ENCODE data around the gene HECW1. TPM values are rescaled to one million over a fixed set of nuclear protein-coding genes. Genes with fewer than 3 reads are reported as not detected.

HECW1 gene
- total RNA-seq, 3 donors from 2014 or later (not counting 1 experiment from before 2014, with no cell fraction given) = not detected

DNA sequence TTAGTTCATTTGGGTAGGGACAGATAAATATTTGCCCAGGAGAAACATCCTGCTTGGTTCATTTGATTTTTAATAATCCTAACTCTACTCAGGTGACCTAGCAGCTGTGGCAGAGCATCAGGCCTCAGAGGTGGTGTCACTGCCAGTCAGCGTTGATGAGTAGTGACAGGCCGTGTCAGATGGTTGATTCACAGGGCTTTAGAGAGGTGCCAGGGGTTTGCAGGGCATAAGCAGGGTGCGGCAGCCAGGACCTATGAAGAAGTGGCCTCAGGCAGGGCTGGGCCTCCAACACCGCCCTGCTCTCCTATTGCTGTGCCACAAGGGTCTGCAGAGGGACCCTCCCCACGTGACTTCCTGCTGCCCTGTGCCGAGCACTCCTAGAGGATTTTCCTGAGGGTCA is 128.1 kb downstream of the HECW1 start:
- TF ChIP-seq, protein P1, sequence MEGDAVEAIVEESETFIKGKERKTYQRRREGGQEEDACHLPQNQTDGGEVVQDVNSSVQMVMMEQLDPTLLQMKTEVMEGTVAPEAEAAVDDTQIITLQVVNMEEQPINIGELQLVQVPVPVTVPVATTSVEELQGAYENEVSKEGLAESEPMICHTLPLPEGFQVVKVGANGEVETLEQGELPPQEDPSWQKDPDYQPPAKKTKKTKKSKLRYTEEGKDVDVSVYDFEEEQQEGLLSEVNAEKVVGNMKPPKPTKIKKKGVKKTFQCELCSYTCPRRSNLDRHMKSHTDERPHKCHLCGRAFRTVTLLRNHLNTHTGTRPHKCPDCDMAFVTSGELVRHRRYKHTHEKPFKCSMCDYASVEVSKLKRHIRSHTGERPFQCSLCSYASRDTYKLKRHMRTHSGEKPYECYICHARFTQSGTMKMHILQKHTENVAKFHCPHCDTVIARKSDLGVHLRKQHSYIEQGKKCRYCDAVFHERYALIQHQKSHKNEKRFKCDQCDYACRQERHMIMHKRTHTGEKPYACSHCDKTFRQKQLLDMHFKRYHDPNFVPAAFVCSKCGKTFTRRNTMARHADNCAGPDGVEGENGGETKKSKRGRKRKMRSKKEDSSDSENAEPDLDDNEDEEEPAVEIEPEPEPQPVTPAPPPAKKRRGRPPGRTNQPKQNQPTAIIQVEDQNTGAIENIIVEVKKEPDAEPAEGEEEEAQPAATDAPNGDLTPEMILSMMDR (IDR thresholded peaks at IDR 0.05) = no peak
- WGBS (ENCODE audit: insufficient coverage) = 88% methylated on average over 6 of the region's 6 CpGs

DNA sequence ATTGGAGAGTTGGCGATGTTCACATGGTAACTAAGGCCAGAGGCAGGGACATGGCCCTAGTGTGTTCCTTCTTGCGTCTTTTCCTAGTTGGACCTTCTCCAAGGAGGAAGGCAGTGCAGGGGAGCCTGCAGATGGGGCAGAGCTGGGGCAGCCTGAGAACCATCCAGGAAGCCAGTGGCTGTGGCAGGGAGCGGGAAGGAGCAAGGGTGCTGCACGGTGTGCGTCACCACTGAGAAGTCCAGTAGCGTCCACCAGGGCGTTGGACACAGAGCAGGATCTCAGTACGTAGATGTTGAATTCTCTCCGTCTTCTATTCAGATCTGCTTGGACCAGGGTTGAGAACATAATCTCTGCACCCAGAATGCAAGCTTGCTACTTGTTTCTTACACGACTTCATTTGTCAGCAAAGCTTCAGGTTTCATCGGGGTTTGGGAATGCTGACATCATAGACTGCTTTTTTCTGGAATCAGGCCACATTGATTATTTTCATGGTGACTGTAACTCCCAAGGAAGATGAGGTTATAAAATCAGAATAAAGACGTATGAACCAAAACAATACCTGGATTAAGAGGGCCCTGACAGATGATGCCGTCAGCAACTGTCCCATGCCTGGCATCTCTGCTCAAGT is 130.3 kb downstream of the HECW1 start:
- Histone ChIP-seq H3K36me3 (ENCODE audit: control insufficient read depth, insufficient read depth, low read length) (no peaks in the 10 kb centered on the region), H3K9me3 (ENCODE audit: control insufficient read depth, insufficient read depth, low read length) (no peaks in the 10 kb centered on the region), H3K27me3 (ENCODE audit: control insufficient read depth, insufficient read depth, low read length) (no peaks in the 10 kb centered on the region), H3K27ac (ENCODE audit: low read length) (no peak overlapping the region), H3K4me1 (ENCODE audit: control insufficient read depth, insufficient read depth, low read length) (no peaks in the 10 kb centered on the region), H3K4me3 (ENCODE audit: low read length) (no peak overlapping the region)
- H3K27me3 Mint-ChIP-seq (ENCODE audit: low read depth in 2 of 2) = peaks cover 10 to 16% of the 10 kb centered on the region in 2 donors
- DNase-seq (no peak), ATAC-seq (no peak)
- intact Hi-C loops (cut with micrococcal nuclease) = no loop called here
- no peaks in the 10 kb centered on the region for H3K9me3 Mint-ChIP-seq
- no peaks in the 10 kb centered on the region for H3K36me3 Mint-ChIP-seq
- no peak overlapping the region for H3K27ac Mint-ChIP-seq
- TF ChIP-seq, protein P1 (IDR thresholded peaks at IDR 0.05) = no peak
- H3K4me3 Mint-ChIP-seq = no peak overlapping the region
- no peaks in the 10 kb centered on the region for H3K4me1 Mint-ChIP-seq
- 91% methylated on average over 13 of the region's 13 CpGs for WGBS (ENCODE audit: insufficient coverage)

More for the DNA sequence above, 128.1 kb downstream of the HECW1 start:
- H3K4me1 Mint-ChIP-seq = no peaks in the 10 kb centered on the region
- H3K27me3 ChIP-seq (ENCODE audit: control insufficient read depth, insufficient read depth, low read length) = no peaks in the 10 kb centered on the region
- H3K9me3 Mint-ChIP-seq = no peaks in the 10 kb centered on the region
- no peaks in the 10 kb centered on the region for H3K36me3 Mint-ChIP-seq
- intact Hi-C loops (cut with micrococcal nuclease) = no loop called here
- no peak overlapping the region for H3K4me3 Mint-ChIP-seq
- DNase-seq (no peak), ATAC-seq (no peak)
- H3K9me3 ChIP-seq (ENCODE audit: control insufficient read depth, insufficient read depth, low read length) = no peaks in the 10 kb centered on the region
- H3K27me3 Mint-ChIP-seq (ENCODE audit: low read depth in 2 of 2) = peaks cover 6 to 7% of the 10 kb centered on the region in 2 donors
- no peaks in the 10 kb centered on the region for H3K36me3 ChIP-seq (ENCODE audit: control insufficient read depth, insufficient read depth, low read length)
- no peak overlapping the region for H3K4me3 ChIP-seq (ENCODE audit: low read length)
- no peak overlapping the region for H3K27ac ChIP-seq (ENCODE audit: low read length)
- no peak overlapping the region for H3K27ac Mint-ChIP-seq
- H3K4me1 ChIP-seq (ENCODE audit: control insufficient read depth, insufficient read depth, low read length) = no peaks in the 10 kb centered on the region

DNA sequence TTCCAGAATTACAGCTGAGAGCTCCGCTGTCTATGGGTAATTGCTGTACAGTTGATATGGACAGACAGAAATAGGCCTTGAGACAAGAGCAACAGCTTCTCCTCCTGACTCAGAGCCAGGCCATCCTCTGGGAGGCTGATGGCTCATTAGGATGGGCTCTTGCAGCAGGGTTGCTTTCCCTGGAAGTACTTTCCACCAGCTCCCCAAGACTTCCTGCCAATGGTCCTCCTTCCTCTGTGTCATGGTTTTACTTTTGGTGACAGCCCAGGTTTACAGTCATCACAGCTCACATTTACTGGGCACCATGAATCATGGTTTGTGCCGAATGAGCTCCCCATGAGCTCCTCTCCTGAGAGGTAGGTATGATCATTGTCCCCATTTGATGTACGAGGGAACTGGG is 131.8 kb downstream of the HECW1 start:
- Mint-ChIP-seq H3K9me3 (no peaks in the 10 kb centered on the region), H3K4me1 (no peaks in the 10 kb centered on the region), H3K27me3 (ENCODE audit: low read depth in 2 of 2) (peaks cover 10 to 16% of the 10 kb centered on the region in 2 donors), H3K27ac (no peak overlapping the region), H3K4me3 (no peak overlapping the region), H3K36me3 (no peaks in the 10 kb centered on the region)
- Histone ChIP-seq H3K9me3 (ENCODE audit: control insufficient read depth, insufficient read depth, low read length) (no peaks in the 10 kb centered on the region), H3K4me3 (ENCODE audit: low read length) (no peak overlapping the region), H3K36me3 (ENCODE audit: control insufficient read depth, insufficient read depth, low read length) (no peaks in the 10 kb centered on the region), H3K4me1 (ENCODE audit: control insufficient read depth, insufficient read depth, low read length) (no peaks in the 10 kb centered on the region), H3K27me3 (ENCODE audit: control insufficient read depth, insufficient read depth, low read length) (no peaks in the 10 kb centered on the region), H3K27ac (ENCODE audit: low read length) (no peak overlapping the region)
- no peak for DNase-seq
- 94% methylated on average over 3 of the region's 3 CpGs for WGBS (ENCODE audit: insufficient coverage)
- intact Hi-C loops (cut with micrococcal nuclease) = no loop called here
- no peak for ATAC-seq
- TF ChIP-seq, protein P1 (IDR thresholded peaks at IDR 0.05) = no peak

DNA sequence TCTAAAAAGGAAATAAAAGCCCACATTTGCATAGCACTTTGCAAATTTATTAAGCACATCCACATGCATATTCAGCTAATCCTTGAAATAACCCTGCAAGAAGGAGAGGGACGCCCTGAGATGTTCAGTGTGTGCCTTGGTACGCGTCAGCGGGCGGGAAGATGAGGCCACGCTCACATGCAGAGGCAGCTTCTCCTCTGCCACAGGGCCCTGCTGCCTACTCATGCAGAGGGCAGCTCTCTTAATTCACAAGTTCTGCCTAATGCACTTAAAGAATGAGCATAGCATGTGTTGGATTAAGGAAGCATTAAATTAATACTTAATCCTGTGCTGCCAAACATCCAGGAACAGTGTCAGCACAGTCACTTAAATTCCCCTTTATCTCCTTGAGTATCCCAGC is 132.3 kb downstream of the HECW1 start:
- H3K27me3 ChIP-seq (ENCODE audit: control insufficient read depth, insufficient read depth, low read length) = no peaks in the 10 kb centered on the region
- Mint-ChIP-seq H3K27ac (no peak overlapping the region), H3K36me3 (no peaks in the 10 kb centered on the region), H3K4me1 (no peaks in the 10 kb centered on the region), H3K27me3 (ENCODE audit: low read depth in 2 of 2) (peaks cover 10 to 17% of the 10 kb centered on the region in 2 donors), H3K9me3 (no peaks in the 10 kb centered on the region), H3K4me3 (no peak overlapping the region)
- no peak overlapping the region for H3K4me3 ChIP-seq (ENCODE audit: low read length)
- WGBS (ENCODE audit: insufficient coverage) = 90% methylated on average over 6 of the region's 6 CpGs
- no peak overlapping the region for H3K27ac ChIP-seq (ENCODE audit: low read length)
- intact Hi-C loops (cut with micrococcal nuclease) = no loop called here
- no peaks in the 10 kb centered on the region for H3K9me3 ChIP-seq (ENCODE audit: control insufficient read depth, insufficient read depth, low read length)
- TF ChIP-seq, protein P1 (IDR thresholded peaks at IDR 0.05) = no peak
- H3K36me3 ChIP-seq (ENCODE audit: control insufficient read depth, insufficient read depth, low read length) = no peaks in the 10 kb centered on the region
- DNase-seq = no peak
- ATAC-seq = no peak
- H3K4me1 ChIP-seq (ENCODE audit: control insufficient read depth, insufficient read depth, low read length) = no peaks in the 10 kb centered on the region

Data from natural killer cell (primary cell).